ENCODE data around the gene MCF2L.

MCF2L gene

DNA sequence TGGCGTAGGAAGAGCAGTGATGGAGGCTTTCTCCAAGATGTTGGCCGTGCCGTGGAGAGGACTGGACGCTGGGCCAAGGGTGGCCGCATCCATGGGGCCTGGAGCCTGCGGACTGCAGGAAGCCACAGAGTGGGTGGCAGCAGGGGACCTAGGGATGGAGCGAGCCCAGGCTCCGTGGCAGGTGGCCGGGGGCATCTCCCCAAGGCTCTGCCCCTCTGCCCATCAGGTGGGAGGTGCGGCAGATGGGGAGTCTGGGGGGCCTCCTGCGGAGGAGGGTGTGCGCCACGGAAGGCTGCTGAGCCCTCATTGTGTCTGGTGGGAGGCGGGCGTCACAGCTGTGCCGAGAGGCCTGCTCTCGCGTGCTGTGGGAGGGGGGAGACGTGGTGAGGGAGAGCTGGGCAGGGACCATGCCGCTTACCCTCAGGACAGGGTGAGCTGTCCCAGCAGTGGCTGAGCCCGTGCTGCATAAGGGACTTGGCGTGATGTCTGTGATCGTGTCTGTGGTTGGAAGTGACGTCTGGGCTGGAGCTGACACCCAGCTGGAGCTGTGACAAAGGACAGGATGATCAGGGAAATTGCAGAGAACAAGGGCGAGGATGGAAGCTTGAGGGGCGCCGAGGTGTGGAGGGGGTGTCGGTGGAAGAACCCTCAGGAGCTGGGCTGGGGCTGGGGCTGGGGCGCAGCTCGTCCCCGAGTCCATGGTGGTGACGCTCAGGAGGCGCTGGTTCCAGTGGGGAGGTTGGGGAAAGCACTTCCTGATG is 13.4 kb downstream of the MCF2L start:
- no peak overlapping the region for H3K27ac ChIP-seq (replicated peaks)
- H3K27me3 ChIP-seq (ENCODE audit: insufficient read depth, poor library complexity, severe bottlenecking) = peaks cover 24% of the 10 kb centered on the region
- TF ChIP-seq, protein P1, sequence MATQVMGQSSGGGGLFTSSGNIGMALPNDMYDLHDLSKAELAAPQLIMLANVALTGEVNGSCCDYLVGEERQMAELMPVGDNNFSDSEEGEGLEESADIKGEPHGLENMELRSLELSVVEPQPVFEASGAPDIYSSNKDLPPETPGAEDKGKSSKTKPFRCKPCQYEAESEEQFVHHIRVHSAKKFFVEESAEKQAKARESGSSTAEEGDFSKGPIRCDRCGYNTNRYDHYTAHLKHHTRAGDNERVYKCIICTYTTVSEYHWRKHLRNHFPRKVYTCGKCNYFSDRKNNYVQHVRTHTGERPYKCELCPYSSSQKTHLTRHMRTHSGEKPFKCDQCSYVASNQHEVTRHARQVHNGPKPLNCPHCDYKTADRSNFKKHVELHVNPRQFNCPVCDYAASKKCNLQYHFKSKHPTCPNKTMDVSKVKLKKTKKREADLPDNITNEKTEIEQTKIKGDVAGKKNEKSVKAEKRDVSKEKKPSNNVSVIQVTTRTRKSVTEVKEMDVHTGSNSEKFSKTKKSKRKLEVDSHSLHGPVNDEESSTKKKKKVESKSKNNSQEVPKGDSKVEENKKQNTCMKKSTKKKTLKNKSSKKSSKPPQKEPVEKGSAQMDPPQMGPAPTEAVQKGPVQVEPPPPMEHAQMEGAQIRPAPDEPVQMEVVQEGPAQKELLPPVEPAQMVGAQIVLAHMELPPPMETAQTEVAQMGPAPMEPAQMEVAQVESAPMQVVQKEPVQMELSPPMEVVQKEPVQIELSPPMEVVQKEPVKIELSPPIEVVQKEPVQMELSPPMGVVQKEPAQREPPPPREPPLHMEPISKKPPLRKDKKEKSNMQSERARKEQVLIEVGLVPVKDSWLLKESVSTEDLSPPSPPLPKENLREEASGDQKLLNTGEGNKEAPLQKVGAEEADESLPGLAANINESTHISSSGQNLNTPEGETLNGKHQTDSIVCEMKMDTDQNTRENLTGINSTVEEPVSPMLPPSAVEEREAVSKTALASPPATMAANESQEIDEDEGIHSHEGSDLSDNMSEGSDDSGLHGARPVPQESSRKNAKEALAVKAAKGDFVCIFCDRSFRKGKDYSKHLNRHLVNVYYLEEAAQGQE (IDR thresholded peaks at IDR 0.05; ENCODE audit: insufficient replicate concordance, low read depth) = no peak
- no peak for TF ChIP-seq POLR2AphosphoS5 (IDR thresholded peaks at IDR 0.05; ENCODE audit: low read depth)
- TF ChIP-seq SPI1 (IDR thresholded peaks at IDR 0.05; ENCODE audit: borderline replicate concordance, low read depth) = no peak
- TF ChIP-seq GABPA (IDR thresholded peaks at IDR 0.05; ENCODE audit: low read depth) = no peak
- TF ChIP-seq, protein P2, sequence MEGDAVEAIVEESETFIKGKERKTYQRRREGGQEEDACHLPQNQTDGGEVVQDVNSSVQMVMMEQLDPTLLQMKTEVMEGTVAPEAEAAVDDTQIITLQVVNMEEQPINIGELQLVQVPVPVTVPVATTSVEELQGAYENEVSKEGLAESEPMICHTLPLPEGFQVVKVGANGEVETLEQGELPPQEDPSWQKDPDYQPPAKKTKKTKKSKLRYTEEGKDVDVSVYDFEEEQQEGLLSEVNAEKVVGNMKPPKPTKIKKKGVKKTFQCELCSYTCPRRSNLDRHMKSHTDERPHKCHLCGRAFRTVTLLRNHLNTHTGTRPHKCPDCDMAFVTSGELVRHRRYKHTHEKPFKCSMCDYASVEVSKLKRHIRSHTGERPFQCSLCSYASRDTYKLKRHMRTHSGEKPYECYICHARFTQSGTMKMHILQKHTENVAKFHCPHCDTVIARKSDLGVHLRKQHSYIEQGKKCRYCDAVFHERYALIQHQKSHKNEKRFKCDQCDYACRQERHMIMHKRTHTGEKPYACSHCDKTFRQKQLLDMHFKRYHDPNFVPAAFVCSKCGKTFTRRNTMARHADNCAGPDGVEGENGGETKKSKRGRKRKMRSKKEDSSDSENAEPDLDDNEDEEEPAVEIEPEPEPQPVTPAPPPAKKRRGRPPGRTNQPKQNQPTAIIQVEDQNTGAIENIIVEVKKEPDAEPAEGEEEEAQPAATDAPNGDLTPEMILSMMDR (IDR thresholded peaks at IDR 0.05; ENCODE audit: insufficient read depth, low read length) = no peak
- no peak for DNase-seq (ENCODE audit: low read depth in 1 of 2, low spot score in 1 of 2)
- H3K4me3 ChIP-seq (replicated peaks; ENCODE audit: insufficient read depth, low read length) = no peak overlapping the region

DNA sequence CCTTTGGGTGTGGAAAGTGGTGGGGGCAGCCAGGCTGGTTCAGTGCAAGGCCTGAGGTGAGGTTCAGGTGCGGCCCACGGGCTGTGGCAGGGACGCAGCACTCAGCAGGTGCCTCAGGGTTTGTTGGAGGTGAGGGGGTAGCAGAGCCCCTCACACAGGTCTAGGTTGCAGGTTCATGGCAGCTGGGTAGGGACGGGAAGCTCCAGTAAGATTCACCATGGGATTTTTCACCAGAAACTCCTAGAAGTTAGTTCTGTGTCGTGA is 14.0 kb downstream of the MCF2L start:
- TF ChIP-seq SPI1 (IDR thresholded peaks at IDR 0.05; ENCODE audit: borderline replicate concordance, low read depth) (no peak), GABPA (IDR thresholded peaks at IDR 0.05; ENCODE audit: low read depth) (no peak), POLR2AphosphoS5 (IDR thresholded peaks at IDR 0.05; ENCODE audit: low read depth) (no peak)
- TF ChIP-seq, protein P1 (IDR thresholded peaks at IDR 0.05; ENCODE audit: insufficient replicate concordance, low read depth) = no peak
- TF ChIP-seq, protein P2 (IDR thresholded peaks at IDR 0.05; ENCODE audit: insufficient read depth, low read length) = no peak
- DNase-seq (ENCODE audit: low read depth in 1 of 2, low spot score in 1 of 2) = no peak
- H3K4me3 ChIP-seq (replicated peaks; ENCODE audit: insufficient read depth, low read length) = no peak overlapping the region
- no peak overlapping the region for H3K27ac ChIP-seq (replicated peaks)
- peaks cover 19% of the 10 kb centered on the region for H3K27me3 ChIP-seq (ENCODE audit: insufficient read depth, poor library complexity, severe bottlenecking)

DNA sequence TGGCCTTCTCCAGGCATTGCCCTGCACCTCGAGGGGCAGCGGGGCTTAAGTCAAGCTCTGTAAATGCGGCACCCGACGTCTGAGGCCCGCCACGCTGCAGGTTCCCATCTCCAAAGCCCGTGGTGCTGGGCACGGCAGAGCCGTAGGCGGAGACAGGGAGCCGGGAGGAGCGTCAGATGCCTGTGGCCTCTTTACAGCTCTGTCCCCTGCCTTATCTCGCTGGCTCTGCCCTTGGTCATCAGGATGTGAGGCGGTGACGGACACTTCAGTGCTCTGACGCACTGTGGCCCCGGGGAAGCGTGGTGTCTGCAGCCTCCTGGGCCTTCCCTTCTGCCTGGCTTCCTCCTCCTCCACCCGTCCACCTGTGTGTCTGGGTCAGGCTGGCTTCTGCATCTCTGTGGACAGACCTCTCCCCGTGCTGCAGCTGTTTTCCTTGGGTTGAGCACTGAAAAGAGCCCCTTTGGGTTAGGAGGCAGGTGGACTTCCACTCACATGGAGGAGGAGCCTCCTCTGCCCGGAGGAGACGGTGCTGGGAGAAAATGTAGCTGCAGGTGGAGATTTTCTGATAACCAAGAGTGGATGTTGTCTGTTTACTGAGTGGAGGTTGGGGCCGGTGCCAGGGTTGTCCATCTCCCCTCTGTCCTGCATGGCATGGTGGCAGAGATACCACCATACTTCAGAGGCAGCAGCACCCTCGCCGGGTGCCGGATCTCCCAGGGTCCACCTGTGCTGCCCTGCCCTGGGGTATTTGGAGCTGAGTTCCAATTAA is 14.6 kb downstream of the MCF2L start:
- H3K4me3 ChIP-seq (replicated peaks; ENCODE audit: insufficient read depth, low read length) = no peak overlapping the region
- H3K27ac ChIP-seq (replicated peaks) = no peak overlapping the region
- DNase-seq (ENCODE audit: low read depth in 1 of 2, low spot score in 1 of 2) = no peak
- TF ChIP-seq SPI1 (IDR thresholded peaks at IDR 0.05; ENCODE audit: borderline replicate concordance, low read depth) (no peak), GABPA (IDR thresholded peaks at IDR 0.05; ENCODE audit: low read depth) (no peak), POLR2AphosphoS5 (IDR thresholded peaks at IDR 0.05; ENCODE audit: low read depth) (no peak)
- TF ChIP-seq, protein P2 (IDR thresholded peaks at IDR 0.05; ENCODE audit: insufficient read depth, low read length) = no peak
- TF ChIP-seq, protein P1 (IDR thresholded peaks at IDR 0.05; ENCODE audit: insufficient replicate concordance, low read depth) = no peak
- H3K27me3 ChIP-seq (ENCODE audit: insufficient read depth, poor library complexity, severe bottlenecking) = peaks cover 14% of the 10 kb centered on the region

All from HL-60 (cell line).